ENCODE results near the gene SDCBP2. TPM values are rescaled to one million over a fixed set of nuclear protein-coding genes. Genes with fewer than 3 reads are reported as not detected.

Gene SDCBP2
- total RNA-seq, 1 donor from 2014 or later: 10.9 TPM

DNA sequence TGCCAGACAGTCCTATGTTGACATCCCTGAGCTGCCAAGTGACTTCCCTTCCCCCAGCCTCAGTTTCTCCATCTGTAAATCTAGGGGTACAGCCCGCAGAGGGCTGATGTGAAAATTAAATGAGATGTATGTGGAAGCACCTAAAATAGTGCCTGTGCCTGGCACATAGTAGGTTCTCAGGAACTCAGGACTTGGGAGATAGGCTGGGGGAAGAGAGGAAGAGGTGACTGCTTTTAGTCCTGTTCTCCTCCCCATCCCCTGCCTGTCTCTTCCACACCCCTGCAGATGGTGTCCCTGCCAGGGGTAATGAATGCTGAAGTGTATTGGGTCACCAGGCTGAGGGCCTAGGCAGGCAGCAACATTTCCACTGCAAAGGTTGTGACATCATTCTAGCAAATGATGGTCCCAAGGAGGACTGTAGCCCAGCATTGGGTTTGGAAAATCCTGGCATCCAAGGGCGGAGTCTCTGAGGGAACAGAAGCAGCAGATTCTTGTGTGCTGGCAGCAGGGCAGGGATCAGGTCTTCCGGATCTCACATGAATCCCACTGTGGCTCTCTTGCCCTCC, 61.0 kb downstream of the SDCBP2 start:
- no peak for TF ChIP-seq CTCF (IDR thresholded peaks at IDR 0.05)
- H3K9me3 ChIP-seq: no peaks in the 10 kb centered on the region
- peaks cover 14% of the 10 kb centered on the region for H3K4me1 ChIP-seq
- H3K27me3 ChIP-seq: no peaks in the 10 kb centered on the region
- DNase-seq (no peak), ATAC-seq (no peak)
- intact Hi-C loops (cut with DNase I): no loop called here
- H3K27ac ChIP-seq: no peak overlapping the region
- no peak overlapping the region for H3K4me3 ChIP-seq
- H3K36me3 ChIP-seq: no peaks in the 10 kb centered on the region

DNA sequence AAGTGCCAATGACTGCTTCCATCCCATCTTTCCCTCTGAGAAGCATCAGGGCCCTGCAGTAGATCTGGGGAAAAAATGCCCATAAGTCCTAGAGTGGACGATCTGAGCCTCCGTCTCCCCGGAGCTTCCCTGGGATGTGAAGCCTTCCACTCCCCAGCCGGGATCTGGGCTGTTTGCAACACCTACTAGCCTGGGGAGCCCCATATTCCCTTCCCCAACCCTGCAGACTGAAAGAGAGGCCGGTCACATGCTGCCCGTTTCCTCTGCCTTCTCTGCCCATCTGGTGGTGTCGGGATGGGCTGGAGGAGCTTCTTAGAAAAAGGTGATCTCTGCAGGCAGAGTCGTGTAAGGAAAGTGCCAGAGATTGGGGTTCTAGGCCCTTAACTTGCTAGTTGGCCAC, 61.8 kb downstream of the SDCBP2 start:
- Histone ChIP-seq H3K27me3 (no peaks in the 10 kb centered on the region), H3K9me3 (no peaks in the 10 kb centered on the region), H3K4me1 (peaks cover 11% of the 10 kb centered on the region), H3K4me3 (no peak overlapping the region), H3K27ac (no peak overlapping the region), H3K36me3 (no peaks in the 10 kb centered on the region)
- intact Hi-C loops (cut with DNase I): no loop called here
- no peak for DNase-seq
- ATAC-seq: no peak
- TF ChIP-seq CTCF (IDR thresholded peaks at IDR 0.05): no peak

DNA sequence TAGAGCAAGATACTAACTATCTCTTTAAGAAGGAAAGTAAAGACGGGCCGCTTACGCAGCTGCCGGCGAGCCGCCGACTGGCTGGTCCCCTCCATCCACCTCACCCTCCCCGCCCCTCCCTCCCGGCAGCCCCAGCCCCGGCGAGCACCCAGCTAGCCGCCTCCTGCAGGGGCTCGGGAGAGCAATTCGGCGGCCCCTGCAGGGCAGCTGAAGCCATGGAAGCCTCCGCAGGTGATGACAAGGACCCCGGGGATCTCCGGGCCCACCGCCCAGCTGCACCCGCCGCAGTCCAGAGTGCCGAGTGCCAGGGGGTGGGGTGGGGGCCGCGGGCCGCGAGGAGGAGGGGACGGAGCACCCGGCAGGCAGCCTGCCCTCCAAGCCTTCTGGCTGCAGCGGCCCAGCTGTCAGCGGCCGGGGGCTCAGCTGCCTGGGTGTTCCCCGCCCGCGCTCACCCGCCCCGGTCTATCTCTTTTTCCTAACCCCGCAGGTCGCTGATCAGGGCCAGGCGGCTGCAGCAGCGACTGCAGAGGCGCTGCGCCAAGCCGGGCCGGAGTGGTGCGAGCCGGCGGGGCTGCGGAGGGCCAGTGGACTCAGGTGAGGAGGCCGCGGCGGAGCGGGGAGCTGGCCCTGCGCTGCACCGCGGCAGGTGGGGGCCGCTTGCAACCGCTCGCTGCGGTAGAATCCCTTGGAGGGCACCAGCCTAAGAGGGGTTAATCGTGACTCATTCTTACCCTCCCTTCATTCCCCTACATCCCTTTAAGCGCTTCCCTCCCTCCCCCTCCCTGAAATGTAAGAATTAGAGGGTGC, 62.6 kb downstream of the SDCBP2 start, which contains the start of gene SNPH:
TSS of gene SNPH (plus strand) at position 128 of the 807 bp plus-strand sequence. CDS start 29,946 bp downstream, outside the sequence.
- DNase-seq: peak; percentile 80
- Histone ChIP-seq H3K36me3 (no peaks in the 10 kb centered on the region), H3K27ac (no peak within 1 kb of the TSS), H3K27me3 (no peaks in the 10 kb centered on the region), H3K9me3 (no peaks in the 10 kb centered on the region), H3K4me1 (peaks cover 11% of the 10 kb centered on the region), H3K4me3 (peak within 1 kb of the TSS; percentile 80)
- peak; percentile 7 for TF ChIP-seq CTCF (IDR thresholded peaks at IDR 0.05)
- peak; percentile 86 for ATAC-seq
- intact Hi-C loops (cut with DNase I): no loop called here

DNA sequence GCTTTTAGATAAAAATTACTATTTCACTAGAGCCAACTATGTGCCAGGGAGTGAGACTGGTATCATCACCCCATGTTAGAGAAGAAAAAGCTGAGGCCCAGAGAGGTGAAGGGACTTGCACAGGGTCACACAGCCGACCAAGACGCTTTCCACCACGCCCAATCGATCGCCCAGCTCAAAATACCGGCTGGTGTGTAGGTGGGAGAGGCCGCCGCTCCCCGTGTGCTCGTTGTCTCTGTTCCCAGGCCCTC, 63.1 kb downstream of the SDCBP2 start:
- Histone ChIP-seq H3K4me1 (peaks cover 11% of the 10 kb centered on the region), H3K36me3 (no peaks in the 10 kb centered on the region), H3K9me3 (no peaks in the 10 kb centered on the region), H3K4me3 (peak overlapping the region; percentile 80), H3K27ac (no peak overlapping the region), H3K27me3 (no peaks in the 10 kb centered on the region)
- DNase-seq: no peak
- ATAC-seq: no peak
- intact Hi-C loops (cut with DNase I): no loop called here
- TF ChIP-seq CTCF (IDR thresholded peaks at IDR 0.05): no peak

GRCh38 chr20:1265226-1265915, 63.6 kb downstream of the SDCBP2 start:
- Histone ChIP-seq H3K27ac (no peak overlapping the region), H3K4me3 (peak overlapping the region; percentile 80)
- TF ChIP-seq CTCF (IDR thresholded peaks at IDR 0.05): no peak

More at GRCh38 chr20:1265226-1265915, 63.6 kb downstream of the SDCBP2 start:
- H3K9me3 ChIP-seq: no peaks in the 10 kb centered on the region
- H3K4me1 ChIP-seq: peaks cover 11% of the 10 kb centered on the region
- DNase-seq: no peak
- H3K27me3 ChIP-seq: no peaks in the 10 kb centered on the region
- H3K36me3 ChIP-seq: no peaks in the 10 kb centered on the region
- ATAC-seq: no peak
- intact Hi-C loops (cut with DNase I): no loop called here

Data from upper lobe of right lung (tissue), 1 donor.